ENCODE results near the gene COL23A1. TPM values are rescaled to one million over a fixed set of nuclear protein-coding genes. Genes with fewer than 3 reads are reported as not detected.

Gene COL23A1
- total and polyA plus RNA-seq, 2 of the 8 experiments (the other 6 are each of a cell fraction or from before 2014, with no cell fraction given): 3.1 to 4.7 TPM

DNA sequence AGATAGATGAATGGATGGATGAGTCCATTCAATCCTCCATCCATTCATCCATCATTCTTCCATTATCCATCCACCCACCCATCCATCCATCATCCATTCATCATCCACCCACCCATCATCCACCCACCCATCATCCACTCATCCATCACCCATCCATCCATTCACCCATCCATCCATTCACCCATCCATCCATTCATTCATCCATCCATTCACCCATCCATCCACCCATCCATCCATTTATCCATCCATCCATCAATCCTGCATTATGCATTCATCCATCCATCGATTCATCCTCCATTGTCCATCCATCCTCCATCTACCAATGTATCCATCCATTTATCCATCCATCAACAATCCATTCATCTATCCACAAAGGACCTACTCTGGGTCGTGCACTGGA is 344.8 kb downstream of the COL23A1 start (continued):
- TF ChIP-seq EZH2 (IDR thresholded peaks at IDR 0.05; ENCODE audit: low read depth, low read length, severe bottlenecking): no peak

All from H1 (cell line).